ENCODE results near the gene PGA3.
"Not testable (repeated sequence)": the region's sequence is repeated elsewhere in the genome, so short reads cannot be mapped to it uniquely, and the experiment has no call there.

The PGA3 gene

GRCh38 chr11:61171907-61172306 lies 31.4 kb upstream of the PGA3 start:
- DNase-seq (ENCODE audit: low read depth in 2 of 2): no peak

- DNase-seq (ENCODE audit: low read depth in 2 of 2): no peak
Measured at GRCh38 chr11:61172356-61172755, 31.0 kb upstream of the PGA3 start.

GRCh38 chr11:61172888-61173287 lies 30.4 kb upstream of the PGA3 start:
- DNase-seq (ENCODE audit: low read depth in 2 of 2): no peak

GRCh38 chr11:61173456-61173855 lies 29.9 kb upstream of the PGA3 start:
- DNase-seq (ENCODE audit: low read depth in 2 of 2): no peak

GRCh38 chr11:61174273-61174672 lies 29.0 kb upstream of the PGA3 start:
- DNase-seq (ENCODE audit: low read depth in 2 of 2): no peak

GRCh38 chr11:61174949-61175348 lies 28.4 kb upstream of the PGA3 start:
- no peak for DNase-seq (ENCODE audit: low read depth in 2 of 2)

- DNase-seq (ENCODE audit: low read depth in 2 of 2): no peak
Measured at GRCh38 chr11:61176446-61176845, 26.9 kb upstream of the PGA3 start.

GRCh38 chr11:61180205-61180604 lies 23.1 kb upstream of the PGA3 start:
- not testable (repeated sequence) for DNase-seq (ENCODE audit: low read depth in 2 of 2)

- DNase-seq (ENCODE audit: low read depth in 2 of 2): no peak
Measured at GRCh38 chr11:61181489-61181888, 21.8 kb upstream of the PGA3 start.

GRCh38 chr11:61183645-61184044 lies 19.7 kb upstream of the PGA3 start:
- DNase-seq (ENCODE audit: low read depth in 2 of 2): no peak

- DNase-seq (ENCODE audit: low read depth in 2 of 2): no peak
Measured at GRCh38 chr11:61186504-61186903, 16.8 kb upstream of the PGA3 start.

- DNase-seq (ENCODE audit: low read depth in 2 of 2): peak; percentile 72 to 79
Measured at GRCh38 chr11:61187505-61188130, 15.7 kb upstream of the PGA3 start.

GRCh38 chr11:61189933-61190332 lies 13.4 kb upstream of the PGA3 start:
- no peak for DNase-seq (ENCODE audit: low read depth in 2 of 2)

GRCh38 chr11:61193596-61193995 lies 9.7 kb upstream of the PGA3 start:
- no peak for DNase-seq (ENCODE audit: low read depth in 2 of 2)

- no peak for DNase-seq (ENCODE audit: low read depth in 2 of 2)
Measured at GRCh38 chr11:61194169-61194671, 9.1 kb upstream of the PGA3 start.

- DNase-seq (ENCODE audit: low read depth in 2 of 2): no peak
Measured at GRCh38 chr11:61194981-61195695, 8.2 kb upstream of the PGA3 start.

- no peak for DNase-seq (ENCODE audit: low read depth in 2 of 2)
Measured at GRCh38 chr11:61195719-61196118, 7.6 kb upstream of the PGA3 start.

GRCh38 chr11:61198361-61198760 lies 5.0 kb upstream of the PGA3 start:
- no peak for DNase-seq (ENCODE audit: low read depth in 2 of 2)

GRCh38 chr11:61198948-61199523 lies 4.3 kb upstream of the PGA3 start:
- DNase-seq (ENCODE audit: low read depth in 2 of 2): no peak

GRCh38 chr11:61201476-61201875 lies 1.8 kb upstream of the PGA3 start:
- no peak for DNase-seq (ENCODE audit: low read depth in 2 of 2)

- not testable (repeated sequence) for DNase-seq (ENCODE audit: low read depth in 2 of 2)
Measured at GRCh38 chr11:61203873-61204272, 558 bp downstream of the PGA3 start.

GRCh38 chr11:61204502-61205059 lies 1.3 kb downstream of the PGA3 start:
- not testable (repeated sequence) for DNase-seq (ENCODE audit: low read depth in 2 of 2)
